Measurements from ENCODE around the gene KCTD11. TPM values are rescaled to one million over a fixed set of nuclear protein-coding genes. Genes with fewer than 3 reads are reported as not detected.
"Not testable (repeated sequence)": the region's sequence is repeated elsewhere in the genome, so short reads cannot be mapped to it uniquely, and the experiment has no call there.

The KCTD11 gene
- total RNA-seq, 1 donor from 2014 or later, result 23.3 TPM

DNA sequence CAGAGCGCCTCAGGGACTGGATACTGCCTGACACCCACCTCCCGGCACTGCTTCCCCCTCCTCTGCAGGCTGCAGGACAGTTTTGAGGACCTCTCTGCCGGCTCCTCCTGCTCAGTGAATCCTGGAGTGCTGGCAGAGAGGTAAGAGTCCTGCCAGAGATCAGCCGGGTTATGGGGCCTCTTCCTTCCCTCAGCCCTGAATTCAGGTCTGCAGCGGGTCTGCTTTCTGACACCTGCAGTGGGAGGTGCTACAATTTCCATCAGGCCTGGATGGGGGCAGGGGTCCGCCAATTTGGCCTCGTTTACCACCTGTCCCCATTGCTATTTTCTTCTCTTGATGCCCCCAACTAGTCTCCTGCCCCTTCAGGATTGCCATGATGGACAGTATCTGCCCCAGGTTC is 19.9 kb upstream of the KCTD11 start:
- Mint-ChIP-seq H3K4me3 (ENCODE audit: unreplicated experiment) (no peak overlapping the region), H3K9me3 (ENCODE audit: low read depth) (no peaks in the 10 kb centered on the region), H3K27ac (ENCODE audit: unreplicated experiment) (no peak overlapping the region), H3K27me3 (ENCODE audit: low read depth) (peaks cover 3% of the 10 kb centered on the region), H3K36me3 (ENCODE audit: low read depth) (no peaks in the 10 kb centered on the region), H3K4me1 (ENCODE audit: low read depth) (peaks cover 19% of the 10 kb centered on the region)
- TF ChIP-seq, protein P1, sequence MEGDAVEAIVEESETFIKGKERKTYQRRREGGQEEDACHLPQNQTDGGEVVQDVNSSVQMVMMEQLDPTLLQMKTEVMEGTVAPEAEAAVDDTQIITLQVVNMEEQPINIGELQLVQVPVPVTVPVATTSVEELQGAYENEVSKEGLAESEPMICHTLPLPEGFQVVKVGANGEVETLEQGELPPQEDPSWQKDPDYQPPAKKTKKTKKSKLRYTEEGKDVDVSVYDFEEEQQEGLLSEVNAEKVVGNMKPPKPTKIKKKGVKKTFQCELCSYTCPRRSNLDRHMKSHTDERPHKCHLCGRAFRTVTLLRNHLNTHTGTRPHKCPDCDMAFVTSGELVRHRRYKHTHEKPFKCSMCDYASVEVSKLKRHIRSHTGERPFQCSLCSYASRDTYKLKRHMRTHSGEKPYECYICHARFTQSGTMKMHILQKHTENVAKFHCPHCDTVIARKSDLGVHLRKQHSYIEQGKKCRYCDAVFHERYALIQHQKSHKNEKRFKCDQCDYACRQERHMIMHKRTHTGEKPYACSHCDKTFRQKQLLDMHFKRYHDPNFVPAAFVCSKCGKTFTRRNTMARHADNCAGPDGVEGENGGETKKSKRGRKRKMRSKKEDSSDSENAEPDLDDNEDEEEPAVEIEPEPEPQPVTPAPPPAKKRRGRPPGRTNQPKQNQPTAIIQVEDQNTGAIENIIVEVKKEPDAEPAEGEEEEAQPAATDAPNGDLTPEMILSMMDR (IDR thresholded peaks at IDR 0.05), result no peak
- DNase-seq (ENCODE audit: low spot score), result no peak

DNA sequence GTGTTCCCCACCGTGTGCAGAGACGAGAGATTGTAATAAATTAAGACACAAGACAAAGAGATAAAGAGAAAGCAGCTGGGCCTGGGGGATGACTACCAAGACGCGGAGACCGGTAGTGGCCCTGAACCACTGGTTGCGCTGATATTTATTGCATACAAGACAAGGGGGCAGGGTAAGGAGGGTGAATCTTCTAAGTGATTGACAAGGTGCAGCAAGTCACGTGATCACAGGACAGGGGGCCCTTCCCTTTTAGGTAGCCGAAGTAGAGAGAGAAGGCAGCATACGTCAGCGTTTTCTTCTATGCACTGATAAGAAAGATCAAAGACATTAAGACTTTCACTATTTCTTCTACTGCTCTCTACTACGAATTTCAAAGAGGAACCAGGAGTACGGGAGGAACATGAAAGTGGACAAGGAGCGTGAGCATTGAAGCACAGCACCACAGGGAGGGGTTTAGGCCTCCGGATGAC is 19.3 kb upstream of the KCTD11 start:
- not testable (repeated sequence) for H3K27ac Mint-ChIP-seq (ENCODE audit: unreplicated experiment); H3K27me3 Mint-ChIP-seq (ENCODE audit: low read depth); H3K9me3 Mint-ChIP-seq (ENCODE audit: low read depth); H3K36me3 Mint-ChIP-seq (ENCODE audit: low read depth); DNase-seq (ENCODE audit: low spot score); H3K4me3 Mint-ChIP-seq (ENCODE audit: unreplicated experiment)
- peaks cover 16% of the 10 kb centered on the region for H3K4me1 Mint-ChIP-seq (ENCODE audit: low read depth)

DNA sequence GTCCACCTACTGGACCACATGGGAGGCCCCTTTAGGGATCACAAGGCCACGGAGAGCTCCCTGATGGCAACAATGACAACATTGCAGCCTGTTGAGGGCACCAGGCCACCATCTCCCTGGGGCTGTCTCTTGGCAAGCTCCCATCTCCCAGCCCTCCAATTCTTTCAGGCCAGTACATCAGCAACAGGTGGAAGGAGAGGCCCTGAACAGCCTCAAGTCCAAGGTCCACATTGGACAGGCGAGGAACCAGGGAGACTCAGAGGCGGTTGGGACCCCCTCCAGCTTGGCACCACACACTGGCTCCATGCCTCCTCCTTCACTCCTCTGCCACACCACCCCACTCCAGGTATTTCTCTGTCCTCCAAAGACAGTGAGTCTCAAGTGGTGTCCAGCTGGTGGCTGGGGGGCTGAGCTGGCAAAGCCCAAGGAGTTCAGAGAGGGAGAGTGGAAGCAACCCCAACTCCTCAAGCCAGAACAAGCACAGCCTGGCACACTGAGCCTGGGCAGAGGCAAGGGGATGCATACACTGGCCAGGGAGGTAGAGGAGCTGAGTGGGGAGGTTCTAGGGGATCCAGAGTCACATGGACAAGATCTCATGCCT is 16.9 kb upstream of the KCTD11 start:
- no peak for DNase-seq (ENCODE audit: low spot score)
- no peaks in the 10 kb centered on the region for H3K36me3 Mint-ChIP-seq (ENCODE audit: low read depth)
- H3K4me1 Mint-ChIP-seq (ENCODE audit: low read depth), result peaks cover 1% of the 10 kb centered on the region
- TF ChIP-seq, protein P1 (IDR thresholded peaks at IDR 0.05), result no peak
- H3K9me3 Mint-ChIP-seq (ENCODE audit: low read depth), result no peaks in the 10 kb centered on the region
- no peak overlapping the region for H3K27ac Mint-ChIP-seq (ENCODE audit: unreplicated experiment)
- no peak overlapping the region for H3K4me3 Mint-ChIP-seq (ENCODE audit: unreplicated experiment)
- peaks cover 4% of the 10 kb centered on the region for H3K27me3 Mint-ChIP-seq (ENCODE audit: low read depth)

DNA sequence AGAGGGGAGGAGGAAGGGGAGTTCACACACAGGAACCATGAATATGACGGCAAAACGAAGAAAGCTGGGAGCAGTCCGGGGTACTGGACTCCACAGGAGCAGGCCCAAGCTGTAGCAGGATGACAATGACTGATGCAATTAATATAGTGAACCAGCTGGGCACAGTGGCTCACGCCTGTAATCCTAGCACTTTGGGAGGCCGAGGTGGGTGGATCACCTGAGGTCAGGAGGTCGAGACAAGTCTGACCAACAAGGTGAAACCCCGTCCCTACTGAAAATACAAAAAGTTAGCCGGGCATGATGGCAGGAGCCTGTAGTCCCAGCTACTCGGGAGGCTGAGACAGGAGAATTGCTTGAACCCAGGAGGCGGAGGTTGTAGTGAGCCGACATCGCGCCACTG is 16.2 kb upstream of the KCTD11 start:
- not testable (repeated sequence) for H3K36me3 Mint-ChIP-seq (ENCODE audit: low read depth); DNase-seq (ENCODE audit: low spot score); H3K27me3 Mint-ChIP-seq (ENCODE audit: low read depth); H3K27ac Mint-ChIP-seq (ENCODE audit: unreplicated experiment); H3K4me1 Mint-ChIP-seq (ENCODE audit: low read depth); H3K4me3 Mint-ChIP-seq (ENCODE audit: unreplicated experiment); H3K9me3 Mint-ChIP-seq (ENCODE audit: low read depth)

DNA sequence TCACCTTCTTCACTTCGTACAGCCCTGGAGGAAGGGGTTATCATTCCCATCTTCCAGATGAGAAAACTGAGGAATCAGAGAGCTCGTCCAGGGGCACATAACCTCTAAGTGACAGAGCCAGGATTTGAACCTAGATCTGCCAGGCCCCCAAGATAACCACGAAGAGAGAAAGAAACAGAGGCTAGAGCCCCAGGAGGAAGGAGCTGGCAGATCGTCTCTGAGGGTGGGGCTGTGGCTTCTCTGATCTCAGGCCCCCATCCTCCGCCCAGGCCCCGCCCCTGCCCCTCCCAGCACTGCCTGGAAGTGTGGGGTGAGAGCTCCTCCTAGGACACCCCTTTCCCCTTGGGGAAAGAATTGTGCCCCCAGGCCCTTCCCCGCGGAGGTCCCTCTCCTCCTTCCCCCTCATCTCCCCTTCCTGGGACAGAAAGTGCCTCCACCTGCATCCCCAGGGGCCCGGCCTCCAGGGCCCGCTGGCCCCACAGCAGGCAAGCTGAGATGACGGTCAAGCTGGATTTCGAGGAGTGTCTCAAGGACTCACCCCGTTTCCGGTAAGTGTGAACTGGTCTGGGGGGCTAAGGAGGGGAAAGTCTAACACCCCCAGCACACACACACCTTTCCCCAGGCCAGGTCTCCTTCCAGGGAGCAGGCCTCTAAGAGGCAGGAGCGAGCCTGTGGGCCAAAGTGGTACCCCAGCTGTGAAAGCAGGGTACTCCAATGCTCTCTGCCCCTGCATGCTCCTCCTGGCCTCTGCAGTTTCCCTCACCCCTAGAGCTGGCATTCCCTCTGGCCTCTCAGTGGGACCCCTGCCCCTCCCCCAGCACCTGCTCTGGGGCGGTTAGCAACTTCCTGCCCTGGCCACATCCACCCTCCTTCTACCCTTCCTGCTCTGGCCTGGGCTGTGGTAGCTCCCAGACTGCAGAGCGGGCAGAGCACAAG is 15.5 kb upstream of the KCTD11 start, which contains the start of gene ACAP1:
Gene ACAP1 (plus strand): TSS at position 290 of the 936 bp plus-strand sequence. CDS start 206 bp downstream, at position 496.
- TF ChIP-seq, protein P1 (IDR thresholded peaks at IDR 0.05), result no peak
- Mint-ChIP-seq H3K27ac (ENCODE audit: unreplicated experiment) (no peak within 1 kb of the TSS), H3K9me3 (ENCODE audit: low read depth) (no peaks in the 10 kb centered on the region), H3K4me3 (ENCODE audit: unreplicated experiment) (no peak within 1 kb of the TSS), H3K36me3 (ENCODE audit: low read depth) (no peaks in the 10 kb centered on the region), H3K27me3 (ENCODE audit: low read depth) (peaks cover 6% of the 10 kb centered on the region), H3K4me1 (ENCODE audit: low read depth) (no peaks in the 10 kb centered on the region)
- DNase-seq (ENCODE audit: low spot score), result no peak

DNA sequence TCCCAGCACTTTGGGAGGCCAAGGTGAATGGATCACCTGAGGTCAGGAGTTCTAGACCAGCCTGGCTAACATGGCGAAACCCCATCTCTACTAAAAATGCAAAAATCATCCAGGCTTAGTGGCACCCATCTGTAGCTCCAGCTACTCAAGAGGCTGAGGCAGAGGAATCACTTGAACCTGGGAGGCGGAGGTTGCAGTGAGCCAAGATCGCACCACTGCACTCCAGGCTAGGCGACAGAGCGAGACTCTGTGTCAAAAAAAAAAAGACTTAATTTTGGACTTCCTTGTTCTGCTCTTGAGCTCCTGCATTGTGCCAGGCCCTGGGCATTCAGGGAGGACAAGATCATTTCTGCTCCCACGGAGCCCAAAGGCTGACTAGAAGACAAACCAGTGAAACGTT is 14.4 kb upstream of the KCTD11 start:
- not testable (repeated sequence) for H3K4me1 Mint-ChIP-seq (ENCODE audit: low read depth); H3K4me3 Mint-ChIP-seq (ENCODE audit: unreplicated experiment); H3K9me3 Mint-ChIP-seq (ENCODE audit: low read depth); H3K27me3 Mint-ChIP-seq (ENCODE audit: low read depth); DNase-seq (ENCODE audit: low spot score); H3K27ac Mint-ChIP-seq (ENCODE audit: unreplicated experiment); H3K36me3 Mint-ChIP-seq (ENCODE audit: low read depth)

Measured in chondrocyte (in vitro differentiated cells).